NOMO-1 (cell line): ENCODE measurements around the gene ZNF276.
"Not testable (repeated sequence)": the region's sequence is repeated elsewhere in the genome, so short reads cannot be mapped to it uniquely, and the experiment has no call there.

Source experiments
- DNase-seq, 2 experiments: peaks; one replicate each; lab custom pipeline; 2025; ENCODE audit not compliant: unreplicated experiment in 2 of 2; lab: John Stamatoyannopoulos, UW

ZNF276 gene

GRCh38 chr16:89733792-89734191 lies 12.5 kb downstream of the ZNF276 start:
- no peak for DNase-seq

- DNase-seq, result no peak
These were observed 15.2 kb downstream of the ZNF276 start for GRCh38 chr16:89736554-89736953.

GRCh38 chr16:89737341-89738071 lies 16.2 kb downstream of the ZNF276 start:
- DNase-seq, result no peak

GRCh38 chr16:89738072-89738377 lies 16.7 kb downstream of the ZNF276 start:
- DNase-seq, result no peak

GRCh38 chr16:89738538-89739317 lies 17.4 kb downstream of the ZNF276 start:
- DNase-seq, result no peak

GRCh38 chr16:89739383-89739782 lies 18.0 kb downstream of the ZNF276 start:
- DNase-seq, result no peak

GRCh38 chr16:89741342-89742014 lies 20.1 kb downstream of the ZNF276 start:
- no peak for DNase-seq

- no peak for DNase-seq
These were observed 21.6 kb downstream of the ZNF276 start for GRCh38 chr16:89742948-89743347.

- DNase-seq, result no peak
These were observed 23.5 kb downstream of the ZNF276 start for GRCh38 chr16:89744813-89745212.

- no peak for DNase-seq
These were observed 24.7 kb downstream of the ZNF276 start for GRCh38 chr16:89746043-89746442.

GRCh38 chr16:89748076-89748475 lies 26.7 kb downstream of the ZNF276 start:
- DNase-seq, result no peak

GRCh38 chr16:89748921-89749320 lies 27.6 kb downstream of the ZNF276 start:
- peak in 1 of 2 experiments; percentile 8 for DNase-seq

- DNase-seq, result peak; percentile 78 to 88
These were observed 28.3 kb downstream of the ZNF276 start for GRCh38 chr16:89749637-89750036.

GRCh38 chr16:89759746-89760340 lies 38.5 kb downstream of the ZNF276 start:
- no peak for DNase-seq

- no peak for DNase-seq
These were observed 40.1 kb downstream of the ZNF276 start for GRCh38 chr16:89761304-89761922.

- DNase-seq, result peak; percentile 87 to 95
These were observed 43.4 kb downstream of the ZNF276 start for GRCh38 chr16:89764711-89765201.

- no peak for DNase-seq
These were observed 44.0 kb downstream of the ZNF276 start for GRCh38 chr16:89765292-89765830.

GRCh38 chr16:89770367-89770766 lies 49.0 kb downstream of the ZNF276 start:
- no peak for DNase-seq

GRCh38 chr16:89775223-89775622 lies 53.9 kb downstream of the ZNF276 start:
- no peak for DNase-seq

- DNase-seq, result not testable (repeated sequence)
These were observed 56.9 kb downstream of the ZNF276 start for GRCh38 chr16:89778211-89778610.
